ENCODE data around the gene HLCS.

The HLCS gene

GRCh38 chr21:36735724-36736320 is 230.6 kb downstream of the HLCS start:
- DNase-seq: no peak

GRCh38 chr21:36735201-36735515 is 231.3 kb downstream of the HLCS start:
- no peak for DNase-seq

- DNase-seq: no peak
Measured at GRCh38 chr21:36734367-36735200, 231.9 kb downstream of the HLCS start.

GRCh38 chr21:36733857-36734256 is 232.6 kb downstream of the HLCS start:
- no peak for DNase-seq

- DNase-seq: no peak
Measured at GRCh38 chr21:36732761-36733160, 233.7 kb downstream of the HLCS start.

GRCh38 chr21:36732217-36732616 is 234.3 kb downstream of the HLCS start:
- no peak for DNase-seq

- no peak for DNase-seq
Measured at GRCh38 chr21:36730291-36731281, 235.9 kb downstream of the HLCS start.

GRCh38 chr21:36729310-36729970 is 237.0 kb downstream of the HLCS start:
- no peak for DNase-seq

GRCh38 chr21:36728371-36729111 is 237.9 kb downstream of the HLCS start:
- no peak for DNase-seq

- DNase-seq: no peak
Measured at GRCh38 chr21:36727866-36728265, 238.6 kb downstream of the HLCS start.

- DNase-seq: no peak
Measured at GRCh38 chr21:36725793-36726386, 240.6 kb downstream of the HLCS start.

GRCh38 chr21:36724660-36725059 is 241.8 kb downstream of the HLCS start:
- no peak for DNase-seq

GRCh38 chr21:36723371-36723881 is 243.0 kb downstream of the HLCS start:
- DNase-seq: no peak

GRCh38 chr21:36722370-36723368 is 243.8 kb downstream of the HLCS start:
- no peak for DNase-seq

GRCh38 chr21:36721817-36722216 is 244.7 kb downstream of the HLCS start:
- DNase-seq: no peak

GRCh38 chr21:36719614-36720013 is 246.9 kb downstream of the HLCS start:
- DNase-seq: no peak

- no peak for DNase-seq
Measured at GRCh38 chr21:36718951-36719501, 247.4 kb downstream of the HLCS start.

- no peak for DNase-seq
Measured at GRCh38 chr21:36717976-36718375, 248.5 kb downstream of the HLCS start.

GRCh38 chr21:36716836-36717235 is 249.6 kb downstream of the HLCS start:
- DNase-seq: no peak

- DNase-seq: no peak
Measured at GRCh38 chr21:36716387-36716786, 250.1 kb downstream of the HLCS start.
